HG03064 (cell line): ENCODE results near the gene FBRSL1.

Source experiments
- ATAC-seq: cut with Tn5 transposase; IDR thresholded peaks from one replicate; pipeline ENCODE4 v1.9.1; 2021; ENCODE audit warnings: low read depth; ENCODE audit not compliant: unreplicated experiment

Gene FBRSL1

DNA sequence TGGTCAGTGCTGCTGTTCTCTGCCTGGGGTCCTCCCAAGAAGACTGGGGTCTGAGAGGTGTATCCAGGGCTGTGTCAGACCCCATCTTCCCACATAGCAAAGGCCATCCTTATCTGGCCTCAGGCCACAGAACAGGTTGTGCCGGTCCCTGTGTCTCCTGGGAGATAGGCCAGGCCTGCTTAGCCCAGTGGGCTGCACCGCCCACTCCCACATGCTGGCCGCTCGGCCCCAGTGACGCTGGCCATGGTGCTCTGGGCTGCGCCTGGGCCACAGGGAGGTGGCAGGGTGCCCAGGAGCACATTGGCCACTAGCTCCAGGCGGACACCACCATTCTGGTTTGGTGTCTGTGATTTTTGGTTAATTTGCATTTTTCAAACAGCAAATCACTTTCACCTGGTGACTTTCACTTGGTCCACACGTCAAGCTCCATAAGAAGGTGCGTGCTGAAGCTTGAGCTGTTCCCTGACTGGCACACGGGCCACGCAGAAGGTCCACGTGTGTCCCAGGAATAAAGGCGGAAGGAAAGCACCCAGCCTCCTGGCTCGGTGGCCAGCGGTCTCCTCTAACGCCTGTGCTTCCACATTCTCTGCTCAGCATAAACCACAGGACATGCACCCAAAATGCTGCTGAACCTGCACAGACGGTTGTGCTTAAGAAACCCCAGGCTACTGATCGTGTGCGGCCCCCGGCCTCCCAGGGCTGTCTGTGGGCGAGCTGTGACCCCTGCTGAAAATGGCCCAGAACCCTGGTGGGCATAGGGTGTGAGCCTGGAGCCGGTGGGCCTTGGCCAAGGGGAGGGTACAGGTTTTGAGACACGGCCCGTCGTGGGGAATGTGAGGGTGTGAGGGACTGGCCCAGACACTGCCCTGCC is 4.6 kb downstream of the FBRSL1 start:
- no peak for ATAC-seq

DNA sequence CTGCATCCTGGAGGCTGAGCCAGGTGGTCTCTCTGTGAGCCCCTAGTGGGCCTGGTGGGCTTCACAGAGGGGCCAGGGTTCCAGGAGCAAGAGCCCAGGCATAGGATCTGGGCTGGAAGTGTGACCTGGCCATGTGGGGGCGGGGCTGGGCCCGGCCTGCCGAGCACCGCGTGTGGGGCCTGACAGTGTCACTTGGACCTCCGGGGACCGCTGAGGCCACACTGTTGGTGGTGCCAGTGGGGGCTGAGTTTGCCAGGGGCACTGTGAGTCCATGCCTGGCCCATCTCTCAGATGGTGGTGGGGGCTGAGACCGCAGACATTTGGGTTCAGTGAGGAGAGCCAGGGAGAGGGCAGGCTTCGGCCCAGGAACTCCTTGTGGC is 5.2 kb downstream of the FBRSL1 start:
- no peak for ATAC-seq

DNA sequence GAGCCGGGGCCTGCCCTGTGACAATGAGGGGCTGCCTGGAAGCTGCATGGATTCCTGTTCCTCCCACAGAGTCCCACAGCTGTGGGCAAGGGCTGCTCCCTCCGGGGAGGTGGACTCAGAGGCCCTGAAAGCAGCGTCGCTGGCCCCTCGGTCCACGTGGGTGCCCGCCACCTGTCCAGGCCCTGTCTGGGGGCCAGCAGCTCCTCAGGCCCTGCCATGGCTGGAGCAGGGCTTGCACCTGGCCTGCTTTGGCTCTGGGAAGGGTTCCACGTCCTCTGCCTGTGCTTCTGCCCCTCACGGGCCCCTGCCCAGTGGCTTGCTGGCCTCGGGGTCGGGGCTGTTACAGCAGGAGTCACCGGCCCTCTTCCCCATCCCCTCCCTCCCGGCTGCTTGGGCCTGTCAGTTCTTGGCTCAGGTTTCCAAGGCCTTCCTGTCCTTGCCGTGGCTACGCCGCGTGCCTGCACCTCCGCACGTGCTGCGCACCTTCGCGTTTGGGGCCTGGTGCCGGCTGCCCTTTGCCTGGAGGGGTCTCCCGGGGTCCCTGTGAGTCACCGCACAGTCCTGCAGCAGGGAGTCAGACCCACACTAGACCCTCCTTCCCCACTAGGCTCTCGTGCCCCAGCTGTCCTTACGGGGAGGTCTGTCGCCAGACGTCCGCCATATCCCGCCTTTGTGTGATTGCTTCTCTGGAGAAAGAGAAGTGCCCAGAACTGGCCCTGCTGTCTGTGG is 5.8 kb downstream of the FBRSL1 start:
- no peak for ATAC-seq

DNA sequence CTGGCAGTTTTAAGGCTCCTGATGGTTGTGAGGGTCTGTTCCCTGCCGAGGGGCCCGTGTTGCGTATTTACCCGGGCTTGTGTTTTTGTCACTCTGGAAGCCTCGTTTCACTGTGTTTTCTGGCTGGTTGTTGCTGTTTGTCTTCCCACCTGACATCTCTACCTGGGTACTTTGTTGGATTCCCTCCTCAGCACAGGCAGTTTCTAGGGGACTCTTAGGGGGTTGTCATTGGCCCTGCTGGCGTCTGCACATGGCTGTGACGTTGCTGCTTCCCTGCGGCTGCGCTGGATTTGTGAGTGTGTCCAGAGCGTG is 6.4 kb downstream of the FBRSL1 start:
- ATAC-seq: no peak

DNA sequence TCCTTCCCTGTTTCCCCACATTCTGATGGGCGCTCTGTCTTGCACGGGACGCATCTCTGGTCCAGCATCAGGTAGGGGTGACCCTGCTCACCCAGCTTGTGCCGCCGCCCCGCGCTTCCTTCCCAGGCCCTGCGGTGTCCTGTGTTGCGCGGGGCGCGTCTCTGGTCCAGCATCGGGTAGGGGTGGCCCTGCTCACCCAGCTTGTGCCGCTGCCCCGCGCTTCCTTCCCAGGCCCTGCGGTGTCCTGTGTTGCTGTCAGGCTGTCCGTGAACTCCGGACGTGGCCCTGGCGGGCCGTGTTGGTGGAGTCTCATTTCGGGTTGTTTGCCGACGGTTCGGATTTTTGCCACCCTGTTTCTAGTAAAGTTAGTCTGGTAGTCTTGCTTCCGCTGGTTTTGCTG is 6.8 kb downstream of the FBRSL1 start:
- no peak for ATAC-seq

DNA sequence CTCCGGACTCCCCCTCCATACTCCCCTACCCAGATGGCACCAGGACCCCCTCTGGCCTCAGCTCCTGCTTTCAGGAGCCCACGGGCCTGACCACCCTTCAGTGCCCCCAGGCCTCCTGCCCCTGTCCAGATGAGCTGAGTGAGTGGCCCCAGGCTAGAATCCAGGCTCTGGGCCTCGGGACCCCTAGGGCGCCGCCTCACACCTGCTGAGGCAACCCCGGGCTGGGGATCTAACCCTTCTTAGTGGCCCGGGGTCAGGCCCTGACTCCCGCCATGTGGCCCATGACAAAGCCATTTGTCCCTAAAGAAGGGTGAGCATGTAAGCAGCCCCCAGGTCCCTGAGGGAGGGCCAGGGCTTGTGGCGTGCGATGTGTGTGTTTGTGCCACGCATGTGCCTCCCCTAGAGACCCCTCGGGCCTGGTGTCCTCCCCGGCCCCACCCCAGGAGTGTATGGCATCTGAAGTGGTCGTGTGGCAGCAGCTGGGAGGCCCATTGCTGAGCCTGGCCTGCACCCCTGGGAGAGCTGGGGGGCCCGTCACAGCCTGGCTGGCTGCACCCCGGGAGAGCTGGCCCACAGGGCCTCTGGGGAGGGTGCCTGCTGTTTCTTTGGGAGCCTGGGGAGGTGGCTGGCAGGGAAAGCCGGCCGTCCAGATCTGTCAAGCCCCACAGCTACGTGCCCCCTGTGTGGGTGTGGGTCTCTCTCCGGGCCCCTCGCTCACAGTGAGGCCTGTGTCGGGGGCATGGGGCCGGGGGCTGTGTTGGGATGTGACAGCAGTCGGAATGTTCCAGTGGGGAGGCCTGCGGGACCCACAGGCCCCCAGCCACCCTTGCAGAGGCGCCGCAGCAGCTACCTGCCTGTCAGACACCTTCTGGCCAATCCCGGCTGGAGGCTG is 7.8 kb downstream of the FBRSL1 start:
- ATAC-seq: no peak

DNA sequence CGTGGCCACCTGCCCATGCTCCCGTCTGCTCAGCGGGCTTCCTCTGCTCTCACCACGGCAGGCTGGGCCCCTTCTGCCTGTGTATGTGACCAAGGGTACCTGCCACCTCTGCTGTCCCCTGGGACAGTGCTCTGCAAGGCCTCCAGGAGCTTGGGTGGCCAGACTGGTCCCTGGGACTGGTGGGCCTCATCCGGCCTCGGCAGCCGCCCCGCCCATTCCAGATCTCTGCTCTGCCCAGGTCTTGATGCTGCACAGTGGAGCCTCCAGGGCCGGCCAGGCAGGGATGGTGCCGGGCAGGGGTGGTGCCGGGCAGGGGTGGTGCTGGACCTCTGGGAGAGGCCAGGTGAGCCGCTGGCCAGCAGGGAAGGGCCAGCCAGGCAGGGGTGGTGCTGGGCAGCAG is 9.0 kb downstream of the FBRSL1 start:
- no peak for ATAC-seq

DNA sequence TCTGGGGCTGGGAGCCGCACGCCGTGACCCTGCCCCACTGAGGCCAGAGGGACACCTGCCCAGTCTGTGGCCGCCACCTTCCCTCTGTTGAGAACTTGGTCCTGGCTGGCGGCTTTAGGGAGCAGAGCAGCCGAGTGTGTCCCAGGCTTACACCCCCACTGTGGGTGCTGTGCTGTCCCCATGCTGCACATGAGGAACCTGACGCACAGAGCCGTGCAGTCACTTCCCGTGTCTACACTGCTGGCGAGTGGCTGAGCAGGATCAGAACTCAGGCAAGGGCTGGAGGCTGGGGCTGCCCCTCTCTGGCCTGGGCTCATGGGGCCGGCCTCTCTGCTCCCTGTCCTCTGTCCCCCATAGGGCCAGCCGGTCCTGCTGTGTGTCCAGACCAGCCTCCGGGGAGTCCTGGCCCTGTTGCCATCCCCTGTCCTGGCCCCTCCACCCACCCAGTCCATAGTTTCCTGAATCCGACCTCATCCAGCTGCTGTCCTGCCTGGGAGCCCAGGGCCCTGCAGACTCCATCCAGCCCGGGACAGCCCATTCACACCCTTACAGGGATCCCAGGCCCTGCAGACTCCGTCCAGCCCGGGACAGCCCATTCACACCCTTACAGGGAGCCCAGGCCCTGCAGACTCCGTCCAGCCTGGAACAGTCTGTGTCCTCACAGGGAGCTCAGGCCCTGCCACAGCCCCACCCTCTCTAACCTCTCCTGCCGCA is 10.3 kb downstream of the FBRSL1 start:
- no peak for ATAC-seq

DNA sequence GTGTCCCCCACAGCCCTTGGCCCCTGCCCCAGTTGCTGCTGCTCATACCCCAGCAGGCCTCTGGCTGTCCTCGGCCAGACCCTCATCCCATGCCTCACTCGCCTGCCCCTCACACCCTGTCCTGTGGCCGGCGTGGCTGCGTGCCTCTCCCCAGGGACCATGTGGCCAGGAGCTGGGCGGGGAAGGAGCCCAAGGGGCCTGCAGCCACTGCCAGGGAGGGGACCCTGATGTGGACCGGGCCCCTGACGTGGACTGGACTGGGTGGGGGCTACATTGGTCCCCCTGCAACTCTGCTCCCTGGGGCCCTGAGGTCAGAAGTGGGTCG is 10.9 kb downstream of the FBRSL1 start:
- ATAC-seq: no peak

DNA sequence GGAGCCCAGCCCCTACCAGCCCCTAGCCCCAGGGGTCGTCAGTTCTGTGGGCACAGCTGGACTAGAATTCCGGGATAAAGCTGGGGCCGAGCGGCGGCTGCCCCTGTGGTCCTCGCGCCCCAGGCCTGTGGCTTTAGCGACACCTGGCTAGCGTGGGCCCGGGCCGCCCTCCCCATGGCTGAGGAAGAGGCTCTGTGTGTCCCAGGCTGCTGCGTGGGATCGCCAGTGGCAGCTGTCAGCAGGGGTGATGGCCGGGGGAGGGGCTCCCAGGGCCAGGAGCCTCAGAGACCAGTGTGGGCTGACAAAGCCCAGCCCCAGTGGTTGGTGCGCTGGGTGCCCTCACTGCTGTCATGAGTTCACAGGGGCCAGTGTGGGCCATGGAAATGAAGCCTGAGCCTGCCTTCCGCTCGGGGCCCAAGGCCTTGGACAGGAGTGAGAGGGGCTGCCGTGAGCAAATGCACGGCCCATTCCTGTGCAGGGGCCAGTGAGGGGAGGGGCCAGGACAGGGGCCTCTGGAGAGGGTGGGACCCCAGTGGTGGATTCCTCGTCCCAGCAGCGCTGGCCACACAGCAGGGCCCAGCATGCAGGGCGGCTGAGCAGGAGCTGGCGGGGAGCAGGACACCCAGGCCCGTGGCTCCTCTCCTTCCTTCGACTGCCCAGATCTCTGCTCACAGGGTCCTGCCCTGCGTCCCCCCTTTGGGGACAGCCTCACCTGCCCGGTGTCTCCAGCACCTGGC is 11.4 kb downstream of the FBRSL1 start:
- no peak for ATAC-seq

DNA sequence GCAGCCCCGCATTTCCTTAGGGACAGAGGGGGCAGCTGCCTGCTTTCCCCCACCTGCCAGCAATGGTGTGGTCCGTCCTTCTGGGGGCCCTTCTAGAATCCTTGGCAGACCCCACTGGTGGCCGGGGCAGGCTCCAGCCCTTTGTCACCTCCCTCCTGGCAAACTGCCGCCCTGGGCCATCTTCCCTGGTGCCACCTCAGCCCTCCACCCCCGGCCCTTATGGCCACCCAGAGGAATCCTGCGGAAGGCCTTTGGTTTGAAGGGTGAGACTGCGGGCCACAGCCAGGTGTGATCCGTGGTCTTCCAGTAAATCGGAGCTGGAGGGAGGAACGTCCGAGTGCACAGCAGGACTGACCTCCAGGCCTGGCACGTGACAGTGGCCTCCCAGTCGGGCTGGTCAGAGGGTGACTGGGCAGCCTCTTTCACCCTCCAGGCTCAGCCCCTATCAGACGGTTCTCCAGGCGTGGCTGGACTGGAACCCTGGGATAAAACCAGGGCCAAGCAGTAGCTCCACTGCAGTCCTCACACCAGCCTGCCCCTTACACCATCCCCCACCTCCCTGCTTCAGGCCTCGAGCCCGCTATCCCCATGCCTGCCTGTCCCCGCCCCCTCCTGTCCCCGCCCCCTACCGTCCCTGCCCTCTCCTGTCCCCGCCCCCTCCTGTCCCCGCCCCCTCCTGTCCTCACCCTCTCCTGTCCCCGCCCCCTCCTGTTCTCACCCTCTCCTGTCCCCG is 12.4 kb downstream of the FBRSL1 start:
- no peak for ATAC-seq

DNA sequence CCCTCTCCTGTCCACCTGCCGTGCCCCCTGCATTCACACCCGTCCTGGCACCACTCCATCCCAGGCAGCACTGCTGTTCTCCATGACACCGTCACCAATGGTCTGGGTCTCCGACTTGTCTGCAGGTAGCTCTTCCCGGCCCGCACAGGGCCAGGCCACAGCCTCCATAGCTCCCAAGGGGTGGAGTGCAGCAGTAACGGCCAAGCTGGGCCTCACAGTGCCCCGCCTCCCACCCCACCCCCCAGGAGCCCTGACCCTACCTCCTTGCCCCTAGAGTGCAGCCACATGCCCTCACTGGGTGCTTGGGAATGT is 12.9 kb downstream of the FBRSL1 start:
- ATAC-seq: no peak

DNA sequence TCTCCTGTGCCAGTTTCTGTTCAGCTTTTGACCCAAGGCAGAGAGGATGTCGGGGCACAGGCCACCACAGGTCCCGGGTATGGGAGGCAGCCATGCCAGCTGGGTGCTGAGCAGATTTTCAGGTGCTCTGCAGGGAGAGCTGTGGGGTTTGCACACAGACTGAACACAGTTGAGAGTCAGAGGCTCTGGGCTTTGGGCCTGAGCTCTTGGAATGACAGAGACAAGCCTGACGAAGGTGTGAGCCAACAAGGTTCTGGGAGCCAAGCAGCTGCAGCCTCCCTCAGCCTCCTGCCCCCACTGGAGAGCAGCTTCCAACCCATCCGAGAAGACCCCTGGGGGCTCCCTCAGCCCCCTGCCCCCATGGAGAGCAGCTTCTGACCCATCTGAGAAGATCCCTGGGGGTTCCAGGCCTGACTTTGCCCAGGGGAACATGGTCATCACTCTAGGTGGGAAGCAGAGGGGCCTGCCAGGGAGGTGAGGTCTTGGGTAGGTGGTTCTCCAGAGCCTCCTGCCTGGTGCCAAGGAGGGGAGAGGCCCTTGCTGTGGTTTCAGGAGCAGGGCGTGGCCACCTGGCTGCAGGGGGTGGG is 13.8 kb downstream of the FBRSL1 start:
- no peak for ATAC-seq

DNA sequence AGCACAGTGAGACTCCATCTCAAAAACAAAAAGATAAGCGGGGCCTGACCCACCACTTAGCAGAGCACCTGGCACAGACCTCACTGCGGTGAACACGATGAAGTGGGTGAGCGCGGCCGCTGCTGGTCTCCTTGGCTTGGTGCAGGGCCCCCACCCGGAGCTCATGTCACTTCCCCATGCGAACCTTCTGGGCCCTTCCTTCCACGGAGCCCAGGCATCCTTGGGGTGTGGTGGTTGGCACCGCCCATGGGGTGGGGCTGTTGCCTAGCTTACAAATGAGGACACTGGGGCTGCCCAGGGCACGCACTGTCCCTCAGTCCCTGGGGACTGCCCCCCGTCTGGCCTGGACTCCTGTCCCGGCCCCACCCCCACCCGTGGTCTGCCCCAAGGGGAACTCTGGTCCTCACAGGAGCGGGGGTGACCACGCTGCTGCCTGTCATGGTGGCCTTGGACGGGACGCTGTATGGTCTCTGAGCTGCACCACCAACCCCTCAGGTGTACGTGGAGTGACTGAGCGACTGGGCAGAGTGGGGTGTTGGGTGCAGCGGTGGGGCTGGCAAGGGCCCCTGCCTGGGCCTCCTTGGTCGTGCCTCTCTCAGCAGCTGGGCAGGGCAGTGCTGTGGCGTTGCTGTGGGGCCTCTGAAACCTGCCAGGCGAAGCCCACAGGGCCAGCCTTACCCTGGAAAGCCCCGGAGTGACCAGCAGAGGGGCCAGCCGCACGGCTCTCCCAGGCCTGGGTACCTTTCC is 15.3 kb downstream of the FBRSL1 start:
- no peak for ATAC-seq

DNA sequence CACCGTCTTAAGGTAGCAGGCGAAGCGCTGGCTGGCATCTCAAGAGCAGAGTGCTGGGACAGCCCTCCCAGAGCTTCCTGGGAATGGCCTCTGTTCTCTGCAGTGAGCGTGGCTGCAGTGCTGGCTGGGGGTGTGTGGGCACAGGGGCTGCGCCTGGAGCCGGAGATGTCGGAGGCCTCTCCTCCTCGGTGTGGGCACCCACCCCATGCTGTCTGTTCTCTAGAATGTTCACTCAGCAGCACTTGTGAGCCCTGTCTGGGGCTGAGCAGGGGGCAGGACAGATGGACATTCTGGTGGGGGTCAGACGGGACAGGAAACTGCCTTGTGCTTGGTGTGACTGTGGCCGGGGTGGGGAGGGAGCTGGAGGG is 15.9 kb downstream of the FBRSL1 start:
- ATAC-seq: no peak

DNA sequence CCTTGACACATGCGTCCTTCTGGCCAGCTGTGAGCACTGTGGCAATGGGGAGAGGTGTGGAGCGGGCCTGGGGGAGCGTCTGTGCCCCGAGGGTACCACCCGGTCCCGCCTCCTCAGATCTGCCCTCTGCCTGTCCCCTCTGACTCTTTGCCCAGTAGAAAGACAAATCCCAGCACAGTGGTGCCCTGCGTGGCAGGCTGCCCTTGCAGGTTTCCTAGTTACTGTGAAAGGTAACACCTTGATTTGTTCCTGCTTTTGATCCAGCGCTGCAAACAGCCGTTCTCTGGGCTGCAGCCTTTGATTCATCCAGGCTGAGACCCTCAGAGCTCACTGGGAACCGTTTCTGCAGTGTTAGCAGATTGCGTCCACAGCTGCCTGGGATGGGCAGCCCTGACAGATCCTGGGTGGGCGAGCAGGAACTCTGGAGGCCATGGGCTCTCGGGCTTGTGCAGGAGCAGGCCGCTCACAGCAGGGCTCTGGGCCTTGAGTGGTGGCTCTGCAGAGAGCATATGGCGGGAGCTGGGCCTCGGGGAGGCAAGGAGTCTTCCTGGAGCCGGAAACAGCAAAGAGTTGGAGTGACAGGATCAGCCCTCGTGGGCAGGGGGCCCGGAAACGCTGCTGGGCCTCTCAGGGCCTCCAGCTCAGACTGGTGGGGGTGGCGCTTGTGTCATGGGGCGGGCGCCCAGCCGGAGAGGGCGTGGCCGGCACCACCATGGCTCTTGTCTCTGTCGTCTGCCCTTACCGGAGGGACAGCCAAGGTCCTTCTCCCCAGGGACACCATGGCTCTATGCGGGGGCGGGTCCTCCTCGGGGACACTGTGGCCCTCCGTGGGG is 16.6 kb downstream of the FBRSL1 start:
- ATAC-seq: peak; percentile 60

DNA sequence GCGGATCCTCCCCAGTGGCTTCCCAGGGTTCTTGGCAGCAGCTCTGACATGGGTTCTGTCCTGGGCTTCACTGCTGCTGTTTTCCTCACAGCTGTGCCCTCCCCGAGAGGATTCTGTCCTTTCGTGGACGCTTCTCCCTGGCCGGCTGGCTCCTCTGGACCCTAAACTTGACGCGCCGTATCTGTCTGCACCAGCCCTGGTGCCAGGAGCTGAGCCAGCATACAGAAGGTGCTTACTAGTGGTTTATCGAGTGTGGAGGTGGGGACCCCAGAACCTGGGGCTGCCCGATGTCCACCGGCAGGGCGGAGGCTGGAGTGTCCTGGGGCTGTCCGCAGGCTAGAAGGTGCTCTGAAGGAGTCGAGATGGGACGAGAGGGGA is 17.2 kb downstream of the FBRSL1 start:
- no peak for ATAC-seq
